Daoy (cell line): ENCODE results near the gene APEH. TPM values are rescaled to one million over a fixed set of nuclear protein-coding genes. Genes with fewer than 3 reads are reported as not detected.

Experiments
- DNase-seq: peaks from one replicate; pipeline ENCODE4 v3.0.0-alpha.2; 2015; ENCODE audit warnings: low read depth
- total RNA-seq: library from RNA; depleted of rRNA; stranded (reverse); fragments of >200 nt; shearing (Covaris generic); gene quantifications from 2 replicates; pipeline ENCODE4 v1.2.3, GENCODE V29; 2014

Gene APEH
- total RNA-seq, 1 experiment from 2014 or later = 59.1 TPM

- DNase-seq = no peak
These were observed 38.6 kb downstream of the APEH start for GRCh38 chr3:49712631-49713317.

- DNase-seq = no peak
These were observed 39.4 kb downstream of the APEH start for GRCh38 chr3:49713336-49714105.

GRCh38 chr3:49714728-49715550 is 40.8 kb downstream of the APEH start:
- no peak for DNase-seq

- no peak for DNase-seq
These were observed 41.5 kb downstream of the APEH start for GRCh38 chr3:49715611-49716121.

- no peak for DNase-seq
These were observed 42.0 kb downstream of the APEH start for GRCh38 chr3:49716169-49716568.

- DNase-seq = no peak
These were observed 42.6 kb downstream of the APEH start for GRCh38 chr3:49716691-49717210.

- DNase-seq = no peak
These were observed 43.2 kb downstream of the APEH start for GRCh38 chr3:49717211-49717958.

GRCh38 chr3:49717959-49718857 is 44.1 kb downstream of the APEH start:
- no peak for DNase-seq

- no peak for DNase-seq
These were observed 44.7 kb downstream of the APEH start for GRCh38 chr3:49718858-49719213.

- peak; percentile 87 for DNase-seq
These were observed 45.2 kb downstream of the APEH start, which contains the start of gene AMIGO3 for GRCh38 chr3:49719214-49719884. AMIGO3 (minus strand) TSS chr3:49719684; CDS start chr3:49719465, 219 bp downstream.

- no peak for DNase-seq
These were observed 46.9 kb downstream of the APEH start for GRCh38 chr3:49720855-49721595.

GRCh38 chr3:49721596-49721895 is 47.4 kb downstream of the APEH start:
- no peak for DNase-seq

GRCh38 chr3:49721896-49722781 is 48.0 kb downstream of the APEH start:
- no peak for DNase-seq

- DNase-seq = no peak
These were observed 48.7 kb downstream of the APEH start for GRCh38 chr3:49722896-49723295.

GRCh38 chr3:49723296-49723627 is 49.1 kb downstream of the APEH start:
- peak; percentile 38 for DNase-seq

GRCh38 chr3:49723628-49724551 is 49.7 kb downstream of the APEH start, which contains the start of gene GMPPB:
GMPPB (minus strand) TSS chr3:49723951; CDS start chr3:49723726, 225 bp downstream.
- peak; percentile 98 for DNase-seq

- DNase-seq = no peak
These were observed 50.4 kb downstream of the APEH start for GRCh38 chr3:49724586-49724985.
